ENCODE measurements around the gene USH2A. TPM values are rescaled to one million over a fixed set of nuclear protein-coding genes. Genes with fewer than 3 reads are reported as not detected.

The USH2A gene
- total RNA-seq, 1 experiment from 2014 or later = not detected

GRCh38 chr1:215600867-215601266 lies 822.4 kb downstream of the USH2A start:
- Histone ChIP-seq H3K79me2 (ENCODE audit: insufficient read depth, low read length) (no peaks in the 10 kb centered on the region), H2AFZ (ENCODE audit: low read depth, low read length, poor library complexity, severe bottlenecking) (no peak overlapping the region), H3K27me3 (ENCODE audit: insufficient read depth, low read length) (no peaks in the 10 kb centered on the region), H3K9ac (ENCODE audit: low read length) (no peak overlapping the region), H3K4me2 (ENCODE audit: low read length) (no peak overlapping the region), H3K4me3 (replicated peaks in 1 of 2; ENCODE audit: low read depth in 1 of 2, low read length in 2 of 2) (no peak overlapping the region), H4K20me1 (ENCODE audit: insufficient read depth) (no peaks in the 10 kb centered on the region), H3K4me1 (ENCODE audit: control insufficient read depth in 1 of 2, insufficient read depth in 2 of 2, low read length in 2 of 2) (no peaks in the 10 kb centered on the region; a peak in 1 of 4 replicates), H3K9me2 (ENCODE audit: insufficient read depth) (no peaks in the 10 kb centered on the region), H3K9me3 (ENCODE audit: control insufficient read depth in 1 of 2, insufficient read depth in 1 of 2, low read depth in 1 of 2, low read length in 2 of 2) (no peaks in the 10 kb centered on the region), H3K36me3 (ENCODE audit: control insufficient read depth in 1 of 2, insufficient read depth in 2 of 2, low read length in 2 of 2) (peaks cover 10 to 11% of the 10 kb centered on the region in 2 experiments; a peak in 2 of 4 replicates), H3K27ac (ENCODE audit: low read depth, low read length) (no peak overlapping the region)
- no TSS peak for BruUV-seq (replicated peaks)
- TF ChIP-seq, protein P1, sequence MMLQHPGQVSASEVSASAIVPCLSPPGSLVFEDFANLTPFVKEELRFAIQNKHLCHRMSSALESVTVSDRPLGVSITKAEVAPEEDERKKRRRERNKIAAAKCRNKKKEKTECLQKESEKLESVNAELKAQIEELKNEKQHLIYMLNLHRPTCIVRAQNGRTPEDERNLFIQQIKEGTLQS (IDR thresholded peaks at IDR 0.05) = no peak
- TF ChIP-seq ZBTB33 (IDR thresholded peaks at IDR 0.05; ENCODE audit: extremely low read depth, insufficient replicate concordance, low read length) = no peak
- no peak for TF ChIP-seq REST (IDR thresholded peaks at IDR 0.05; ENCODE audit: low read depth)
- TF ChIP-seq SP1 (IDR thresholded peaks at IDR 0.05; ENCODE audit: low read depth) = no peak
- no peak for TF ChIP-seq ZNF274 (IDR thresholded peaks at IDR 0.05; ENCODE audit: low read depth, low read length)
- no peak for TF ChIP-seq JUND (IDR thresholded peaks at IDR 0.05)
- TF ChIP-seq EZH2phosphoT487 (IDR thresholded peaks at IDR 0.05; ENCODE audit: borderline replicate concordance) = no peak
- no peak for TF ChIP-seq TCF7L2 (IDR thresholded peaks at IDR 0.05; ENCODE audit: borderline replicate concordance, extremely low read depth, insufficient read depth, insufficient read length)
- TF ChIP-seq ZFX (IDR thresholded peaks at IDR 0.05) = no peak
- no peak for TF ChIP-seq EGR1 (IDR thresholded peaks at IDR 0.05; ENCODE audit: low read depth)
- TF ChIP-seq, protein P2, sequence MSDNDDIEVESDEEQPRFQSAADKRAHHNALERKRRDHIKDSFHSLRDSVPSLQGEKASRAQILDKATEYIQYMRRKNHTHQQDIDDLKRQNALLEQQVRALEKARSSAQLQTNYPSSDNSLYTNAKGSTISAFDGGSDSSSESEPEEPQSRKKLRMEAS (IDR thresholded peaks at IDR 0.05) = no peak
- TF ChIP-seq FOSL1 (IDR thresholded peaks at IDR 0.05; ENCODE audit: low read depth) = no peak
- no peak for TF ChIP-seq RAD21 (IDR thresholded peaks at IDR 0.05; ENCODE audit: low read depth)
- TF ChIP-seq ELF1 (IDR thresholded peaks at IDR 0.05; ENCODE audit: borderline replicate concordance, low read depth) = no peak
- TF ChIP-seq CBX3 (IDR thresholded peaks at IDR 0.05; ENCODE audit: low read depth) = no peak
- no peak for TF ChIP-seq CTCF (IDR thresholded peaks at IDR 0.05 in 2 of 3, conservative IDR thresholded peaks at IDR 0.05 in 1 of 3; ENCODE audit: borderline replicate concordance in 1 of 3, insufficient read depth in 1 of 3, low read depth in 2 of 3, low read length in 2 of 3)
- TF ChIP-seq POLR2AphosphoS5 (IDR thresholded peaks at IDR 0.05; ENCODE audit: low read depth, low read length) = no peak
- no peak for TF ChIP-seq POLR2A (IDR thresholded peaks at IDR 0.05; ENCODE audit: borderline replicate concordance, extremely low read depth, insufficient read depth, insufficient read length)
- DNase-seq (ENCODE audit: low read depth, low spot score) (no peak), ATAC-seq (no peak)
- ChIA-PET RAD21 (ENCODE audit: low non-redundant PET in 1 of 2, low total read pairs in 2 of 2, uncharacterized antibody in 2 of 2, unreplicated experiment in 2 of 2) (no interaction called here), CTCF (no interaction called here), POLR2A (no interaction called here)
- intact Hi-C loops (cut with micrococcal nuclease) = no loop called here

Measured in HCT116 (cell line).